H1 (cell line): ENCODE data around the gene RANBP9. TPM values are rescaled to one million over a fixed set of nuclear protein-coding genes. Genes with fewer than 3 reads are reported as not detected.

Experiments
- CTCF ChIA-PET: fragments of 300-600 bp; sonication (Branson Sonifier 250); formaldehyde crosslinking; loops from one replicate; lab custom pipeline; 2021; ENCODE audit not compliant: partially characterized antibody; lab: Charles Lee
- POLR2A ChIA-PET: fragments of 300-600 bp; sonication (Branson Sonifier 250); formaldehyde crosslinking; loops from one replicate; lab custom pipeline; 2021; ENCODE audit warnings: inconsistent platforms; ENCODE audit not compliant: partially characterized antibody; lab: Charles Lee
- DNase-seq, 2 experiments: peaks; one replicate each; pipeline versions ENCODE4 v3.0.0 to v3.0.0-alpha.2; 2010 to 2022; ENCODE audit warnings: low spot score in 2 of 2, low read depth in 1 of 2, mixed read lengths in 1 of 2
- FAIRE-seq: peaks from 2 replicates; lab custom pipeline; 2011; peaks lifted over from hg19 to GRCh38; lab: Jason Lieb, UNC
- H2AFZ ChIP-seq: 2 replicates; pipeline ENCODE4 v1.8.1; 2012; ENCODE audit warnings: low read length, inconsistent platforms
- H2AK5ac ChIP-seq: 2 replicates; pipeline ENCODE4 v1.6.1; 2013; ENCODE audit warnings: low read depth, low read length
- H2BK120ac ChIP-seq: replicated peaks from 2 replicates; pipeline ENCODE3; 2013; ENCODE audit warnings: low read depth, low read length, inconsistent platforms
- H2BK12ac ChIP-seq: 2 replicates; pipeline ENCODE4 v1.6.1; 2013; ENCODE audit warnings: low read depth, low read length
- H2BK15ac ChIP-seq: 2 replicates; pipeline ENCODE4 v1.6.1; 2013; ENCODE audit warnings: low read length
- H2BK20ac ChIP-seq: 2 replicates; pipeline ENCODE4 v1.6.1; 2013; ENCODE audit warnings: low read length
- H2BK5ac ChIP-seq: 2 replicates; pipeline ENCODE4 v1.6.1; 2013; ENCODE audit warnings: low read depth, low read length
- H3K14ac ChIP-seq: 2 replicates; pipeline ENCODE4 v1.6.1; 2013; ENCODE audit warnings: inconsistent platforms; ENCODE audit not compliant: insufficient read length
- H3K18ac ChIP-seq: 2 replicates; pipeline ENCODE4 v1.6.1; 2013; ENCODE audit warnings: low read length; ENCODE audit errors: extremely low read depth
- H3K23ac ChIP-seq: 2 replicates; pipeline ENCODE4 v1.6.1; 2013; ENCODE audit warnings: inconsistent platforms; ENCODE audit not compliant: insufficient read length
- H3K23me2 ChIP-seq: 2 replicates; pipeline ENCODE4 v1.6.1; 2013; ENCODE audit warnings: low read depth, low read length
- H3K27ac ChIP-seq: 2 replicates; pipeline ENCODE4 v1.6.1; 2011; ENCODE audit warnings: low read depth, low read length, inconsistent platforms
- H3K27me3 ChIP-seq, 4 experiments: replicated peaks in 1 of 4; 1 replicate in 1 of 4; 2 replicates in 3 of 4; pipeline versions ENCODE4 v1.6.1 to v1.8.1; 2011 to 2013; ENCODE audit warnings: low read length in 3 of 4, mild to moderate bottlenecking in 3 of 4, inconsistent platforms in 2 of 4, mixed read lengths in 2 of 4, moderate library complexity in 1 of 4; ENCODE audit not compliant: control insufficient read depth in 3 of 4, insufficient read depth in 3 of 4; ENCODE audit errors: extremely low read depth in 1 of 4
- H3K36me3 ChIP-seq, 4 experiments: 2 replicates each; pipeline versions ENCODE4 v1.6.1 to v1.8.1; 2011 to 2013; ENCODE audit warnings: mild to moderate bottlenecking in 4 of 4, low read length in 3 of 4, moderate library complexity in 2 of 4, control low read depth in 1 of 4, inconsistent platforms in 1 of 4; ENCODE audit not compliant: insufficient read depth in 4 of 4, control insufficient read depth in 2 of 4
- H3K4ac ChIP-seq: replicated peaks from 2 replicates; pipeline ENCODE3; 2013; ENCODE audit warnings: low read length, low read depth, mixed read lengths, inconsistent platforms; ENCODE audit not compliant: insufficient read length
- H3K4me1 ChIP-seq, 4 experiments: replicated peaks in 1 of 4; 1 replicate in 1 of 4; 2 replicates in 3 of 4; pipeline versions ENCODE4 v1.6.1 to v1.8.1; 2011 to 2013; ENCODE audit warnings: low read length in 3 of 4, inconsistent platforms in 2 of 4, mixed read lengths in 1 of 4; ENCODE audit not compliant: insufficient read depth in 4 of 4, control insufficient read depth in 3 of 4
- H3K4me2 ChIP-seq, 2 experiments: 2 replicates each; pipeline versions ENCODE4 v1.6.1 to v1.8.1; 2011 to 2013; ENCODE audit warnings: low read depth in 2 of 2, low read length in 2 of 2, control low read depth in 1 of 2, inconsistent platforms in 1 of 2, mild to moderate bottlenecking in 1 of 2; ENCODE audit not compliant: insufficient read depth in 1 of 2
- H3K4me3 ChIP-seq, 4 experiments: fragments of 200-600, 300-600 bp in 1 of 4; sonication (generic), shearing (Covaris generic), sonication (Bioruptor Twin) in 1 of 4; 2 replicates each; pipeline versions ENCODE4 v1.5.1 to v1.8.1; 2011 to 2016; ENCODE audit warnings: low read length in 4 of 4, low read depth in 3 of 4, control low read depth in 2 of 4, inconsistent platforms in 2 of 4, mild to moderate bottlenecking in 2 of 4, mixed read lengths in 1 of 4, moderate library complexity in 1 of 4; ENCODE audit not compliant: insufficient read depth in 2 of 4; ENCODE audit errors: extremely low read depth in 1 of 4
- H3K56ac ChIP-seq: replicated peaks from 2 replicates; pipeline ENCODE3; 2013; ENCODE audit warnings: low read depth, mild to moderate bottlenecking, mixed read lengths, low read length, inconsistent platforms; ENCODE audit not compliant: insufficient read length
- H3K79me1 ChIP-seq: 2 replicates; pipeline ENCODE4 v1.6.1; 2013; ENCODE audit warnings: low read depth, low read length, control low read depth
- H3K79me2 ChIP-seq, 2 experiments: 2 replicates each; pipeline versions ENCODE4 v1.6.1 to v1.8.1; 2012 to 2013; ENCODE audit warnings: low read length in 2 of 2, mild to moderate bottlenecking in 2 of 2, inconsistent platforms in 1 of 2; ENCODE audit not compliant: insufficient read depth in 2 of 2, control insufficient read depth in 1 of 2
- H3K9ac ChIP-seq, 4 experiments: replicated peaks in 1 of 4; 1 replicate in 1 of 4; 2 replicates in 3 of 4; pipeline versions ENCODE4 v1.6.1 to v1.8.1; 2011 to 2013; ENCODE audit warnings: low read depth in 3 of 4, low read length in 3 of 4, control low read depth in 2 of 4, mild to moderate bottlenecking in 2 of 4, moderate library complexity in 2 of 4, inconsistent platforms in 1 of 4; ENCODE audit errors: extremely low read depth in 1 of 4
- H3K9me3 ChIP-seq, 2 experiments: 2 replicates each; pipeline versions ENCODE4 v1.6.1 to v1.8.1; 2012 to 2013; ENCODE audit warnings: mild to moderate bottlenecking in 2 of 2, moderate library complexity in 2 of 2, control low read depth in 1 of 2, inconsistent platforms in 1 of 2, low read depth in 1 of 2, low read length in 1 of 2, mixed read lengths in 1 of 2; ENCODE audit not compliant: insufficient read depth in 2 of 2
- H4K20me1 ChIP-seq, 2 experiments: replicated peaks in 1 of 2; 2 replicates each; pipeline versions ENCODE3 to v1.8.1; 2011 to 2013; ENCODE audit warnings: inconsistent platforms in 2 of 2, low read length in 2 of 2, mild to moderate bottlenecking in 1 of 2; ENCODE audit not compliant: insufficient read depth in 2 of 2, control insufficient read depth in 1 of 2
- H4K5ac ChIP-seq: 2 replicates; pipeline ENCODE4 v1.6.1; 2013; ENCODE audit warnings: low read length, low read depth, mixed read lengths, inconsistent platforms; ENCODE audit not compliant: insufficient read length
- H4K8ac ChIP-seq: 2 replicates; pipeline ENCODE4 v1.8.0; 2013; ENCODE audit warnings: mild to moderate bottlenecking, moderate library complexity, low read length, inconsistent platforms; ENCODE audit not compliant: insufficient read depth; ENCODE audit errors: extremely low read depth
- H4K91ac ChIP-seq: replicated peaks from 2 replicates; pipeline ENCODE3; 2013; ENCODE audit warnings: low read length, mixed read lengths, inconsistent platforms; ENCODE audit not compliant: insufficient read length
- ASH2L ChIP-seq: fragments of 200-600, 300-600 bp; sonication (generic); IDR thresholded peaks from one replicate; pipeline ENCODE4 v1.7.1; 2017; ENCODE audit warnings: low read length
- CREB1 ChIP-seq: IDR thresholded peaks from 2 replicates; pipeline ENCODE4 v1.6.1; 2012; ENCODE audit warnings: inconsistent platforms
- CTBP2 ChIP-seq: IDR thresholded peaks from 2 replicates; pipeline ENCODE4 v1.7.0; 2011; ENCODE audit warnings: borderline replicate concordance, mild to moderate bottlenecking, moderate library complexity, mixed read lengths, low read length; ENCODE audit not compliant: insufficient read depth, insufficient read length
- EP300 ChIP-seq, 2 experiments: IDR thresholded peaks; 1 replicate in 1 of 2; 2 replicates in 1 of 2; pipeline ENCODE4 v1.6.1; 2011 to 2012; ENCODE audit warnings: low read depth in 2 of 2, low read length in 2 of 2, mild to moderate bottlenecking in 2 of 2, borderline replicate concordance in 1 of 2, inconsistent platforms in 1 of 2, moderate library complexity in 1 of 2
- FOSL1 ChIP-seq: IDR thresholded peaks from 2 replicates; pipeline ENCODE4 v1.6.1; 2011; ENCODE audit warnings: mild to moderate bottlenecking, low read depth, low read length, moderate library complexity; ENCODE audit not compliant: insufficient read depth
- JUN ChIP-seq: IDR thresholded peaks from 2 replicates; pipeline ENCODE4 v1.6.1; 2011; ENCODE audit warnings: low read depth, mild to moderate bottlenecking, improper control_type of control experiment, low read length
- RAD21 ChIP-seq, 2 experiments: IDR thresholded peaks in 1 of 2; conservative IDR thresholded peaks in 1 of 2; 2 replicates each; pipeline ENCODE4 v1.6.1; 2011; ENCODE audit warnings: low read depth in 2 of 2, low read length in 2 of 2, improper control_type of control experiment in 1 of 2, inconsistent platforms in 1 of 2, mild to moderate bottlenecking in 1 of 2, moderate library complexity in 1 of 2
- RBBP5 ChIP-seq: IDR thresholded peaks from 2 replicates; pipeline ENCODE4 v1.7.1; 2012; ENCODE audit warnings: low read depth, mild to moderate bottlenecking, inconsistent platforms, low read length, moderate library complexity, borderline replicate concordance
- SAP30 ChIP-seq: fragments of 300-600 bp; sonication (generic); IDR thresholded peaks from 2 replicates; pipeline ENCODE4 v1.7.1; 2012; ENCODE audit warnings: low read length, moderate library complexity, mild to moderate bottlenecking, inconsistent platforms; ENCODE audit not compliant: insufficient read depth, insufficient replicate concordance
- TAF1 ChIP-seq: IDR thresholded peaks from 2 replicates; pipeline ENCODE4 v1.6.1; 2011; ENCODE audit warnings: mild to moderate bottlenecking, low read depth, low read length
- TAF7 ChIP-seq: optimal IDR thresholded peaks from 2 replicates; pipeline ENCODE3; 2011; ENCODE audit warnings: low read depth, mild to moderate bottlenecking, inconsistent platforms, low read length, moderate library complexity, borderline replicate concordance
- WGBS, 2 experiments: shearing (Covaris generic) in 1 of 2; methylation state at CpG; one replicate each; pipeline versions ENCODE4 v1.1.6 to v1.1.7; 2013 to 2015; ENCODE audit warnings: low lambda C conversion rate in 2 of 2, mixed read lengths in 2 of 2, inconsistent platforms in 1 of 2, low coverage in 1 of 2, missing lambda C conversion rate in 1 of 2; ENCODE audit not compliant: insufficient replicate concordance in 2 of 2, insufficient coverage in 1 of 2, insufficient read length in 1 of 2; ENCODE audit errors: extremely low coverage in 1 of 2, missing lambda C conversion rate in 1 of 2; 5-methylcytosine and 5-hydroxymethylcytosine counted together
- polyA plus RNA-seq, 7 experiments: library from polyadenylated mRNA; depleted of rRNA in 3 of 7; stranded (reverse) in 5 of 7; unstranded in 2 of 7; fragments of >200 nt in 5 of 7; fragments of 200-250 nt in 2 of 7; gene quantifications; 1 replicate in 5 of 7; 2 replicates in 1 of 7; 4 replicates in 1 of 7; pipeline versions ENCODE4 v1.2.1 to v1.2.3, GENCODE V29; 2011 to 2013; ENCODE audit warnings: missing spikeins in 2 of 7, mixed read lengths in 2 of 7
- total RNA-seq: library from RNA; stranded (reverse); fragmentation: NEBNext Ultra II Directional; extraction: Animal tissue kit (Norgen Biotek cat#: 25700); gene quantifications from 2 replicates; pipeline ENCODE4 v1.2.1, GENCODE V29; 2021

The RANBP9 gene
- total and polyA plus RNA-seq, 2 of the 8 experiments (the other 6 are each of a cell fraction or from before 2014, with no cell fraction given): 13.0 to 36.7 TPM

DNA sequence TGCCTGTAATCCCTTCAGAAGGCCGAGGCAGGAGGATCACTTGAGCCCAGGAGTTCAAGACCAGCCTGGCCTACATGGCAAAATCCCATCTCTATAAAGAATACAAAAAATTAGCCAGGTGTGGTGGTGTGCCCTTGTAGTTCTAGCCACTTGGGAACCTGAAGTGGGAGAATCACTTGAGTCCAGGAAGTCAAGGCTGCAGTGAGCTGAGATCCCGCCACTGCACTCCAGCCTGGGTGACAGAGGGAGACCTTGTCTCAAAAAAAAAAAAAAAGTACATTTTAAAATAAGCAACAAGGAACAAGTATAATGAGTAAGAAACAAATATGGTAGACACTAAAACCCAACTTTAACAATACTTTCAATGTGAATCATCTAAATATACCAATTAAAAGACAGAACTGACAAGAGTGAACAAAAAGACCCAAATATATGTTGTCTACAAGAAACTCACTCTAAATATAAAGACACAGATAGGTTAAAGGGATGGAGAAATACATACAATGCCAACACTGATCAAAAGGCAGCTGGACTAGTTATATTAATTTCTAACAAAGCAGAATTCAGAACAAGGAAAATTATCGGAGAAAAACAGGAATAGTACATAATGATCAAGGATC is 37.7 kb downstream of the RANBP9 start:
- peaks cover 0 to 1% of the 10 kb centered on the region in 2 experiments for H4K20me1 ChIP-seq
- no peak overlapping the region for H3K4me2 ChIP-seq
- no peak for FAIRE-seq
- peaks cover 0 to 1% (median 0%) of the 10 kb centered on the region in 4 experiments; a peak in 1 of 7 replicates for H3K4me1 ChIP-seq
- H2BK5ac ChIP-seq: no peak overlapping the region
- no peak overlapping the region for H3K9ac ChIP-seq
- no peak overlapping the region for H2AK5ac ChIP-seq
- no peak overlapping the region for H3K18ac ChIP-seq
- no peak overlapping the region for H2BK15ac ChIP-seq
- POLR2A ChIA-PET: no interaction called here
- no peaks in the 10 kb centered on the region for H3K27me3 ChIP-seq
- no peak overlapping the region for H2BK120ac ChIP-seq
- no peak overlapping the region for H3K27ac ChIP-seq
- DNase-seq: no peak
- TF ChIP-seq SAP30 (no peak), CREB1 (no peak), FOSL1 (no peak), TAF1 (no peak), ASH2L (no peak), RAD21 (IDR thresholded peaks at IDR 0.05 in 1 of 2, conservative IDR thresholded peaks at IDR 0.05 in 1 of 2; ENCODE audit: low read depth in 2 of 2, low read length in 2 of 2) (no peak), EP300 (IDR thresholded peaks at IDR 0.05; ENCODE audit: borderline replicate concordance in 1 of 2, low read depth in 2 of 2, low read length in 2 of 2) (no peak), RBBP5 (no peak), TAF7 (no peak), CTBP2 (no peak), JUN (no peak)
- TF ChIP-seq, all 59 proteins: peak for 0
- Histone ChIP-seq H3K56ac (no peak overlapping the region), H3K9me3 (no peaks in the 10 kb centered on the region), H3K79me1 (peaks cover 7% of the 10 kb centered on the region), H3K14ac (no peak overlapping the region), H2AFZ (no peak overlapping the region), H4K91ac (no peak overlapping the region), H3K4ac (no peak overlapping the region), H3K79me2 (peaks cover 3 to 94% of the 10 kb centered on the region in 2 experiments; a peak in 3 of 4 replicates), H2BK20ac (no peak overlapping the region), H3K23ac (no peak overlapping the region), H2BK12ac (no peak overlapping the region), H3K23me2 (no peaks in the 10 kb centered on the region), H3K36me3 (no peaks in the 10 kb centered on the region; a peak in 2 of 8 replicates), H4K5ac (no peak overlapping the region), H4K8ac (no peak overlapping the region), H3K4me3 (no peak overlapping the region)
- CTCF ChIA-PET: interaction anchor here (1.1 kb wide), 1 partner anchor 58 kb away, joined by 3 read pairs; the partner anchor contains the start of gene NOL7
- WGBS, 2 experiments: 92% methylated on average over 3 of the region's 3 CpGs; no CpG with 5 or more reads in 1 of the 2 experiments
